GM19193 (cell line): ENCODE results near the gene LRMDA.

Experiments used
- POLR2A ChIP-seq: IDR thresholded peaks from 4 replicates; pipeline ENCODE4 v1.6.1; 2011; ENCODE audit not compliant: insufficient read depth, insufficient read length; ENCODE audit errors: extremely low read depth

The LRMDA gene

DNA sequence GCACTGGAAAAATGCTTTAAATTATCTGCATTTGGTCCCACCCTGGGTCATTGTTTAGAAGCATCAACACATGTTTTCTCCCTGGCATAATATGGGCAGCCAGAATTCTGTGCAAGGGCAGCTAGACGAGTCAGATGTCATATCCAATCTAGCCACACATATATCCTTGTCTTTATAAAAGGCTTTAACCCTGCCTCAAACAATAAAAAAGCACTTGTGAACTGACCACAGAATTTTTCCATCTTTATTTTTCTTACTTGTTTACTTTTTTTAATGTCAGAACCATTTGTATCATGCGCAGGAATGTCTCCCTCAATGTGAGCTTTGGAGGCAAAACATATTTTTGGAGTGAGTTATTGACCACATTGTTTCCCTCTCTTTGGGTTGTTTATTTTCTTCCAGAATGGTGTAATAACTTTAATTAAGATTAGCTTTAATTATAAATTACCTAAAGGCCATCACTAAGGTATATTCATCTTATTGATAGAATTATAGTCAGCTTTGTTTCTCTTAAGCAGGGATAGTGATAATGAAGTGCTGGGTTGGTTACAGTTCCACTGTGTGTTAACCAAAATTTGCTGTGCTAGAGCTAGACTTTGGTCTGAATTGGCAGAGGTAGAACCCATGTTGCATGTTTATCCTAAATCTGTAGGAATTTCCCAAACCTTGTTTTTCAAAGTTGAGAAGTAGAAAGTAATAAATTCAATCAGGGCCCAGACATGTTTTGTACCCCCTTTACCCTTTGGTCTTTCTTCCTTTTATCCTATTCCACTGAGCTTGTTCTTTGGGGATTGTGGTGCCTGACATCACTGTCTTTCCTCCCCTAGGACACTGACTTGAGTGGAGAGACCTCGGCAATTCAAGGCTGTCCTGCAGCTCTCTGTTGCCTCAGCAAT is 1127.8 kb downstream of the LRMDA start:
- no peak for TF ChIP-seq POLR2A

DNA sequence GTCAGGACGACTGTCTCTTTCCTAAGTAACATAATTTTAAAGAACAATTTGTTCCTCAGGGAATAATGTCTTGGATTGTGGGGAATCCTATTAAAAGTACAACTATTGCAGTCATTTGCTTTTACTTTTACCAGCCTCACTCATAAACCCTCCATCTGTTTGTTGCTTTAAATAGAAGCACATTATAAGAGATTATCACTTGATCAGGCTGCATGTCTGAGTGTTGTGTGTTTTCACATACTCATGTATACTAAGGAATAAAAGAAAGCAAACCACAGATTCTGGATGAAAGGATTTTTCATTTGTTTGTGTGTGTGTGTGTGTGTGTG is 1128.4 kb downstream of the LRMDA start:
- no peak for TF ChIP-seq POLR2A

DNA sequence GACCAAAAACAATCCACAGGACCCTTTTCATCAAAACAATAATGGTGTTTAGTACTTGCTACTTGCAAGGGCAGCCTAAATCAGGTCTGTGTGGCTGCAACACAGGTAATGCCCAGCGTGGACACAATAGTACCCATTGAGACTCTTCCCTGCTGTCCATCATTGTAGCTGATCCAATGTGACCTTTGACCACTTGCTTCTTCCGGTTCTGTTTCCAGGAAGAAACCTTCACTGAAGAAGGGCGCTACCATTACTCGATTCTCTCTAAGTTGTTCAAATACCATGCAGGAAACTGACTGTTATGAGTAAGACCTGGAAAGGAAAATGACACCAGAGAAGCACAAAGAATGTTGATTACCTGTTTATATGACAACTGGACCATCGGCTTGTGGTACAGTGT is 1128.9 kb downstream of the LRMDA start:
- no peak for TF ChIP-seq POLR2A

DNA sequence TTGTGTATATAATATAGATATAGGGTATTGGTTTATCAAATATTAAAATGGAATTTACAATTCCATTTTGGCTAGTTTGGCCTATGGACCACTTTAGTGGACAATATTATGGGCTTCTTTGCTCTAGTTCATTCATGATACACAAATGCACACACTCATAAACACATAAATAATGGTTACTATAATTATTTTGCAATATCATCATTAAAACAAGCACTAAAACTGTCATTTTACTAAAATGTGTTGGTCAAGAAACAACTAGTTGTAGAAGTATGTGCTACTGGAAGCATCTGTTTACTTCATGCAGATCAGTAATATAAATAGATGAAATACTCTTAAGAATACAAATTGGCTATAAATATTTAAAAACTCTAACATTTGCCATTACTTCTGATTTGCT is 1131.9 kb downstream of the LRMDA start:
- no peak for TF ChIP-seq POLR2A

DNA sequence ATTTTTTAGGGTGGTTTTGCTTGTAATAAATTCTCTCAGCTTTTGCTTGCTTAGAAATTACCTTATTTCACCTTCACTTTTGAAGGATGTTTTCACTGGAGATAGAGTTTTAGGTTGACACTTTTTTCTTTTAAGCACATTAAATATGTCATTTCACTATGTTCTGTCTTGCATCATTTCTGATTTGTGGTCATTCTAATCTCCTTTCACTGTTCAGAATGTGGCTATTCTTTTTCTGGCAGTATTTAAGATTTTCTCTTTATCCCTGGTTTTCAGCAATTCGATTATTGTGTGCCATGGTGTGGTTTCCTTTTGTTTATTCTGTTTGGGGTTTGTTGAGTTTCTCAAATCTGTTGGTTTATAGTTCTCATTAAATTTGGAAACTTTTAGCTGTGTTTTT is 1140.6 kb downstream of the LRMDA start:
- no peak for TF ChIP-seq POLR2A

DNA sequence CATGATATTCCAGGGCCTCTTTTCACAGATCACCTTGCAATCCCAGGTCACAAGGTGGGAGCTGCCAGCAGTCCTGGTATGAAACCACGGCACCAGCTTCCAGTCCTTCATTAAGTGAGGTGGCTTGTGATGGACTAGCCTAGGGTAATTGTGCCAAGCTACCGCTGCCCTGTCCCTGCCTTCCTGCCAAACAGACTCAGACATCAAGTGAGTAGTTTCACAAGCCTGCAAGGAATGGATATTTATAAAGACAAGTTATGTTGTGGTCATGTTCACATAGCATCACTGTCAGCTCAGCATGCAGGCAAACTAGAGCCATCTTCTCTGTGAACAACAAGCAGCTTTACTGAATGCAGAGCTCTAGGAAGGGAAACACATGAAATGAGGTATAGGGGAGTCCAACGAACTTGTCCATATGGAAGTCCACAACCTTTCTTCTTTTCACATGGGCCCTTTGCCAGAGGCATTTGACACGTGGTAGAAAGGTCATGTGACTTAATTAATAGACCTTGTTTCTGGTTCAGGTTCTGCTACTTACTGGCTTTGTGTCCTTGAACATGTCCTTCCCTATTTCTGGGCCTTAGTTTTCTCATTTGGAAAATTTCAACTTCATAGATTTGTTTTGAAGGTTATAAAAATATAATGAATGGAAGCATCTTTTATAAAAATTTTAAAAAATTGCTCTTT is 1145.0 kb downstream of the LRMDA start:
- no peak for TF ChIP-seq POLR2A

DNA sequence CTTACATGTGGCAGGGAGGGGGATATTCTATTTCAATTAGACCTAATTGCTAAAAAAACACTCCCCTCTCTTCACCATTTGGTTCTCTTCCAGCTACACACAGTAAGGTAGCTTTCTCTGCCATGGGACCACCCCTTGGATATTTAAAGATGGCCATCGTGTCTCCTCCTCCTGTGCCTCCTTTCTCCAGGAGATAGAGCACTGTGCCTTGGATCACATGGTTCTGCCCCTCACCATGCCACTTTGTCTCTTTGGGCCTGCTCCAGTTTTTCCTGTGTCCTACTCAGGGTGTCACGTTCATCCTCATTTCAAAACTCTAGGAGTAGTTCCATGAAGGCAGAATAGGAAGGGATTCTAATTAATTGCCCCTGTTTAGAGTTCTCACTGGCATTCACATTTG is 1146.0 kb downstream of the LRMDA start:
- TF ChIP-seq POLR2A: no peak

DNA sequence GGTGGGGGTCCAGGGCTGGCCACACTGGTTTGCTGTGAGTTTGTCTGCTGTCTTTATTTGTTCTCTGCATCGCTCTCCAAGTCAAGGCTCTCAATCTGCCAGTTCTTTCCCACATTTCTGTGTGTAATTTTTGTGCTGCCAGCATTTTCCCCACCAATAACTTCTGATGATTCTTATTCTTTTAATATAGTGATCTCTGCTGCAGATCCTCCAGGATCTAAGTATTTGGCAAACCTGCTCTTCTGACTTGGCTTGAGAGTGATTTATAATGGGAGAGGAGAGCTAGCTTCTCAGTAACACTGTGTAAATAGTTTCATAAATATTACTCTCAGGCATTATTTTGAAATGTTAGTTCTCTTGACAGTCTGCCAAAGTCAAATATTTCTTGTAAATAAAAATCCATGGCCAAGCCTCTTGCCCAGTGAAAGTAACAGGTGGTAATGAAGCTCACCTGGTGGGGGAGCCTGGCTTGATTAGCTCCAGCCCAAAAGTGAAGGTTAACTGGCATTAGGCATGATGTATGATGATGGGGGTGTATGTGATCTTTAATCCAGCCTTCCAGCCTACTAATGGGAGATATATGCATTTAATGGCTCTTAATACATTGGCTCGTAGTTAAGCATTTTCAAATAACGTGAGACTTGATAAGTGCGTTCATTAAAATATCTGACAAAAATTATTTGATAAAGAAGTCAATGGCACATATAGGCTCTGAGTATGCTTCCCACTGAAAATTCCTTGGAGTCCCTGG is 1150.3 kb downstream of the LRMDA start:
- TF ChIP-seq POLR2A: no peak

DNA sequence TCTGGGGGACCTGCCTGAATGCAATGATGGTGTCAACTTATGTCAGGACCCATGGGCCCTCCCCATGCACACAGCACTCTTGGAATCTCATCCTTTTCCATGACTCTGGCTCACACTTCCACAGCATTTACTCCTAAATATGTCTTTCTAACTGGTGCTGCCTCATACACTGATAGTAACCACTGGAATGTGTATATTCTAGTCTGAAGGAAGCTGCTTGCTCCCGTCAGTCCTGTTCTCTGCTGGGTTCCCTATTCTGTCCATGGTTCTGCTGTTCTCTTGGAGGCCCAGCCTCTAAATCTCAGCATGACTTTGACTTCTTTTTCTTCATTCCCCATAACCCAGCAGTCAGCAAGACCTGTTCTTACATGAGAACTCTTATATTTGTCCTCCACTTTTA is 1151.1 kb downstream of the LRMDA start:
- TF ChIP-seq POLR2A: no peak

DNA sequence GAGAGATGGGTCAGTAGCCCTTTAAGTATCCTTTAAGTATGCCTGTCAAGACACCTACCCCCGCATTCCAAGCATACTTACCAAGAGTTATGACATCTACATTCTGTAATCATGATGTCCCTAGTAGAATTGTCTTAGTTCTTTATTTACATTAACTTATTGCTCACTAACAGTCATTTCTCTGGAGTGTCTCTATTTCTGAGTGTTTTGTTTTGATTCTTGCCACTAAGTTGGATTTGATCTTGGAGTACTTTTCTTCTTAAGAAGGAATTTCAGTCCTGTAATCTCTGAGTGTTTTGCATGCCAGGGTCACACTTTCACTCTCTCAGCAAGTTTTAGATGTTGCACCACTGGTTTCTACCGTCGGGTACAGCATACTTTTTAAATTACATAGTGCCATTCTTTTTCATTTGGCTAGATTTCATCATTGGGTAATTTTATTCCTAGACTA is 1152.3 kb downstream of the LRMDA start:
- TF ChIP-seq POLR2A: no peak
